Mesothelial cell of epicardium (in vitro differentiated cells): Measurements from ENCODE around the gene MBOAT1. TPM values are rescaled to one million over a fixed set of nuclear protein-coding genes. Genes with fewer than 3 reads are reported as not detected.

Experiments used
- DNase-seq, 2 experiments: peaks; one replicate each; pipeline ENCODE4 v3.0.0; 2021; ENCODE audit warnings: low spot score in 2 of 2; ENCODE audit not compliant: unreplicated experiment in 2 of 2
- H3K27ac Mint-ChIP-seq: 2 replicates; pipeline ENCODE4 v1.8.0; 2021; ENCODE audit warnings: mixed read lengths
- H3K27me3 Mint-ChIP-seq: 2 replicates; pipeline ENCODE4 v1.8.0; 2021; ENCODE audit warnings: low read depth, mixed read lengths
- H3K36me3 Mint-ChIP-seq: 2 replicates; pipeline ENCODE4 v1.8.0; 2021; ENCODE audit warnings: mixed read lengths
- H3K4me1 Mint-ChIP-seq: 2 replicates; pipeline ENCODE4 v1.8.0; 2021; ENCODE audit warnings: mixed read lengths
- H3K4me3 Mint-ChIP-seq: 2 replicates; pipeline ENCODE4 v1.8.0; 2021; ENCODE audit warnings: mild to moderate bottlenecking, moderate library complexity, mixed read lengths
- H3K9me3 Mint-ChIP-seq: 2 replicates; pipeline ENCODE4 v1.8.0; 2021; ENCODE audit warnings: mixed read lengths
- CTCF ChIP-seq: fragments of 200-600 bp; sonication (generic); IDR thresholded peaks from one replicate; pipeline ENCODE4 v1.5.0; 2021; ENCODE audit warnings: antibody characterized with exemption; ENCODE audit not compliant: unreplicated experiment
- total RNA-seq: library from RNA; stranded (reverse); gene quantifications from 3 replicates; pipeline ENCODE4 v1.2.1, GENCODE V29; 2021

MBOAT1 gene
- total RNA-seq, 1 donor from 2014 or later: 23.5 TPM

DNA sequence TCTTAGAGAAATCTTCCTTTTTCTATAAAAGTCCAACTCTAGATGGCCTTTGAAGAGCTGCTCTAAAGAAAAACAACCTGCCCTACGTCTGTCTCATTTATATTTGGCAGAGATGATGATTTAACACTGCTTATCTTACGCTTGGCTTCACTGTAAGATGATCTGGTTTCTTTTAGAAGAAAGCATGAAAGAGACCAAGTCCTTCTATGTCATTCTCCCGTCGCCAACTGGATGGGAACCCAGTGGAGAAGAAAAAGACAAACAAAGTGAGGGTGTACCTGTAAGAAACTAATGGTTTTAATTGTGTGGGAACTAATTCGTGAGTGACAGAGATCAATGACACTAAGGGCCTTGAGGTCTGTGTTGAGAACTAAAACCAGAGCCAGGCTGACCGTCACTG lies 92.8 kb downstream of the MBOAT1 start:
- Mint-ChIP-seq H3K27me3 (no peaks in the 10 kb centered on the region), H3K4me3 (no peak overlapping the region), H3K4me1 (peaks cover 45% of the 10 kb centered on the region), H3K9me3 (no peaks in the 10 kb centered on the region), H3K36me3 (peaks cover 15% of the 10 kb centered on the region), H3K27ac (peak overlapping the region; percentile 84)
- DNase-seq: no peak
- no peak for TF ChIP-seq CTCF

GRCh38 chr6:20118892-20119291 lies 93.4 kb downstream of the MBOAT1 start:
- DNase-seq: no peak

DNA sequence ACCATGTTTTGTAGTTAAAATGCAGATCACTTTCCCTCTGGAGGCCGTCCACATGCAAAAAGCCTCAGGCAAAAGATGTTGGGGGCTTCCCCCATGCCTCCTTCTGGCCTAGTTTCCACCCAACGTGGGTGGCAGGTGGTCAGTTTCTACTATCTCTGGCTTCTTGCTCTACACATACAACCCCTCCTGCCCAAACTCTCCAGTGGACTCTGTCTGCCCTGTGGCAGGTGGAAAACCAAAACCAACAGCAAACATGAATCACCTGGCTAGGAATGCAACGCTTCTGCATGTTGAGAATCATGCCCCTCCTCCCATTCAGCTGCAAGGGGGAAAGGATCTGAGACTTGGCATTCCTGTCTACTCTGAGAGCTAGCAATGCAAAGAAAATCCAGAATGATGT lies 94.8 kb downstream of the MBOAT1 start:
- no peaks in the 10 kb centered on the region for H3K27me3 Mint-ChIP-seq
- H3K27ac Mint-ChIP-seq: peak overlapping the region; percentile 94
- H3K4me3 Mint-ChIP-seq: peak overlapping the region; percentile 3
- peaks cover 47% of the 10 kb centered on the region for H3K4me1 Mint-ChIP-seq
- no peaks in the 10 kb centered on the region for H3K9me3 Mint-ChIP-seq
- H3K36me3 Mint-ChIP-seq: peaks cover 14% of the 10 kb centered on the region
- no peak for TF ChIP-seq CTCF
- DNase-seq: peak in 1 of 2 experiments; percentile 43

More at GRCh38 chr6:20118892-20119291, 93.4 kb downstream of the MBOAT1 start:
- Mint-ChIP-seq H3K27ac (peak overlapping the region; percentile 68), H3K4me3 (no peak overlapping the region), H3K4me1 (peaks cover 47% of the 10 kb centered on the region), H3K27me3 (no peaks in the 10 kb centered on the region), H3K9me3 (no peaks in the 10 kb centered on the region), H3K36me3 (peaks cover 14% of the 10 kb centered on the region)
- TF ChIP-seq CTCF: no peak

DNA sequence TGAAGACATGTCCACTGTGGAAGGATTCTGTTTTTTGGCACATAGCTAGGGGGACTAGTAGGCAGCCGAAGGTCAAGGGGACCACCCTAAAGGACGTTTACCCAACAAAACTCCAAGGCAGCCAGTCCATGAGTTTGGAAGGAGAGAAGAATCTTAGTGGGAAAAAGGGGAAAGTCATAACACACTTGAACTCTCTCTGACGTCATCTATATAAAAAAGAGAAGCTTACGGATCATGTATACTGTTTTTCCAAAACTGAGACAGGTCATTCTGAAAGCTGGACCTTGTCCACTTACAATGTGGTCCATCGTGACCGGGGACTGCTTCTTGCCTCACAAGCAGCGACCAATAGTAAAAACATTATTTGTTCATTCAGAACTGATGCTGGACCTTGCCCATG lies 95.5 kb downstream of the MBOAT1 start:
- Mint-ChIP-seq H3K4me3 (no peak overlapping the region), H3K27ac (peak overlapping the region; percentile 94), H3K27me3 (no peaks in the 10 kb centered on the region), H3K4me1 (peaks cover 47% of the 10 kb centered on the region), H3K9me3 (no peaks in the 10 kb centered on the region), H3K36me3 (peaks cover 11% of the 10 kb centered on the region)
- TF ChIP-seq CTCF: no peak
- no peak for DNase-seq

GRCh38 chr6:20115246-20115980 lies 96.9 kb downstream of the MBOAT1 start:
- Mint-ChIP-seq H3K4me1 (peaks cover 46% of the 10 kb centered on the region), H3K9me3 (no peaks in the 10 kb centered on the region), H3K36me3 (peaks cover 9% of the 10 kb centered on the region), H3K27me3 (no peaks in the 10 kb centered on the region), H3K27ac (peak overlapping the region; percentile 82), H3K4me3 (no peak overlapping the region)
- no peak for DNase-seq
- no peak for TF ChIP-seq CTCF
